Measurements from ENCODE around the gene UNC5CL.
"Not testable (repeated sequence)": the region's sequence is repeated elsewhere in the genome, so short reads cannot be mapped to it uniquely, and the experiment has no call there.

Gene UNC5CL

GRCh38 chr6:41017663-41018062 lies 21.4 kb downstream of the UNC5CL start:
- DNase-seq (ENCODE audit: low read depth in 1 of 2, low spot score in 1 of 2), result no peak
- TF ChIP-seq CTCF (IDR thresholded peaks at IDR 0.05; ENCODE audit: insufficient read depth, low read length) (no peak), GABPA (IDR thresholded peaks at IDR 0.05; ENCODE audit: low read depth) (no peak), POLR2AphosphoS5 (IDR thresholded peaks at IDR 0.05; ENCODE audit: low read depth) (no peak), SPI1 (IDR thresholded peaks at IDR 0.05; ENCODE audit: borderline replicate concordance, low read depth) (no peak), REST (IDR thresholded peaks at IDR 0.05; ENCODE audit: insufficient replicate concordance, low read depth) (no peak)
- no peak overlapping the region for H3K4me3 ChIP-seq (replicated peaks; ENCODE audit: insufficient read depth, low read length)
- no peak overlapping the region for H3K27ac ChIP-seq (replicated peaks)
- H3K27me3 ChIP-seq (ENCODE audit: insufficient read depth, poor library complexity, severe bottlenecking), result no peaks in the 10 kb centered on the region

- not testable (repeated sequence) for H3K27me3 ChIP-seq (ENCODE audit: insufficient read depth, poor library complexity, severe bottlenecking); H3K4me3 ChIP-seq (replicated peaks; ENCODE audit: insufficient read depth, low read length); H3K27ac ChIP-seq (replicated peaks); DNase-seq (ENCODE audit: low read depth in 1 of 2, low spot score in 1 of 2)
These were observed 23.2 kb downstream of the UNC5CL start for GRCh38 chr6:41015860-41016259.

GRCh38 chr6:41014780-41015179 lies 24.2 kb downstream of the UNC5CL start:
- Histone ChIP-seq H3K27ac (replicated peaks) (no peak overlapping the region), H3K4me3 (replicated peaks; ENCODE audit: insufficient read depth, low read length) (no peak overlapping the region)
- TF ChIP-seq SPI1 (IDR thresholded peaks at IDR 0.05; ENCODE audit: borderline replicate concordance, low read depth) (no peak), POLR2AphosphoS5 (IDR thresholded peaks at IDR 0.05; ENCODE audit: low read depth) (no peak), REST (IDR thresholded peaks at IDR 0.05; ENCODE audit: insufficient replicate concordance, low read depth) (no peak), CTCF (IDR thresholded peaks at IDR 0.05; ENCODE audit: insufficient read depth, low read length) (no peak), GABPA (IDR thresholded peaks at IDR 0.05; ENCODE audit: low read depth) (no peak)

DNA sequence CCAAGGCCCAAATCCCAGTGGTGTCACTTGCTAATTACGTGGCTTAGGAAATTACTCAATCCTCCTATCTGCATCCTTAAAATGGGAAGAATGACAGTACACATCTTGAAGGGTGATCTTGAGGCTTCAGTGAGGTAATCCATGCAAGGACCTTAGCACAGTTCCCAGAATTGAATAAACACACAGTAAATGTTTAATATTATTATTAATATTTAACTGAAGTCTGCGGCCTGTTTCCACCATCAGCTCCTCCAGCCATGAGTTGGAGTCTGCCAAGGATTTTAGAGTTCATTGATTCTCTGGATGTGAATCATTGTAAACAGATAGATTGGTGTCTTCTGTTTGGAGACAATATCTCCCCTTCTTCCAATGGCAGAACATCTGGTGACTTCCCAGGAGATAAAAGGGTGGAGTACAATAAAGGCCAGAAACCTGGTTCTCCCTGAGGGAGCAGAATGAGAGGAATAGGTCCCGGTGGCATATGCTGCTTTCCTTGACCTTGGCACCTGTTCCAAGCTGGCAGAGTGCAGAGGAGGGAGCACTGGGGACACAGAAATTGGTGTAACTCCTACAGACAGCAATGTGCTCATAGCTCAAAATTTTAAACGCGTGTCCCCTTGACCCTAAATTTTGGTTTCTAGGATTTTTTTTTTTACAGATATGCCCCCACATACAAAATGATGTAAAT lies 25.4 kb downstream of the UNC5CL start:
- no peak for TF ChIP-seq REST (IDR thresholded peaks at IDR 0.05; ENCODE audit: insufficient replicate concordance, low read depth)
- TF ChIP-seq CTCF (IDR thresholded peaks at IDR 0.05; ENCODE audit: insufficient read depth, low read length), result no peak
- TF ChIP-seq SPI1 (IDR thresholded peaks at IDR 0.05; ENCODE audit: borderline replicate concordance, low read depth), result no peak
- no peak for TF ChIP-seq POLR2AphosphoS5 (IDR thresholded peaks at IDR 0.05; ENCODE audit: low read depth)
- no peak for TF ChIP-seq GABPA (IDR thresholded peaks at IDR 0.05; ENCODE audit: low read depth)
- DNase-seq (ENCODE audit: low read depth in 1 of 2, low spot score in 1 of 2), result no peak
- no peak overlapping the region for H3K27ac ChIP-seq (replicated peaks)
- H3K27me3 ChIP-seq (ENCODE audit: insufficient read depth, poor library complexity, severe bottlenecking), result no peaks in the 10 kb centered on the region
- no peak overlapping the region for H3K4me3 ChIP-seq (replicated peaks; ENCODE audit: insufficient read depth, low read length)

More at GRCh38 chr6:41014780-41015179, 24.2 kb downstream of the UNC5CL start:
- H3K27me3 ChIP-seq (ENCODE audit: insufficient read depth, poor library complexity, severe bottlenecking), result no peaks in the 10 kb centered on the region
- DNase-seq (ENCODE audit: low read depth in 1 of 2, low spot score in 1 of 2), result no peak
